ENCODE data around the gene RSPH3. TPM values are rescaled to one million over a fixed set of nuclear protein-coding genes. Genes with fewer than 3 reads are reported as not detected.
A peak's percentile ranks its signal among the peaks of the same experiment; 100 is the strongest.

Gene RSPH3
- total and polyA plus RNA-seq, 2 donors from 2014 or later = 5.5 to 20.2 TPM

GRCh38 chr6:159008656-159009288, 8.8 kb upstream of the RSPH3 start:
- intact Hi-C loops (cut with DNase I) = loop anchor here (10.0 kb wide), 1 partner anchor 126 kb away; no protein-coding TSS in a partner anchor
- H3K27ac ChIP-seq (ENCODE audit: low read depth in 2 of 2, low read length in 2 of 2) = no peak overlapping the region
- H3K27me3 ChIP-seq (ENCODE audit: control insufficient read depth, insufficient read depth, low read length) = no peaks in the 10 kb centered on the region
- no peak overlapping the region for H3K9ac ChIP-seq (ENCODE audit: low read length in 3 of 3)
- peak; percentile 47 for TF ChIP-seq CTCF (IDR thresholded peaks at IDR 0.05; ENCODE audit: borderline replicate concordance, extremely low read depth, insufficient read depth)
- DNase-seq (peak in 2 of 5 donors; percentile 40 to 54), FAIRE-seq (no peak)
- H3K36me3 ChIP-seq (ENCODE audit: control insufficient read depth in 2 of 3, insufficient read depth in 3 of 3, low read length in 3 of 3) = no peaks in the 10 kb centered on the region
- no peaks in the 10 kb centered on the region for H3K9me3 ChIP-seq (ENCODE audit: control insufficient read depth in 2 of 3, insufficient read depth in 1 of 3, low read length in 3 of 3)
- H3K4me3 ChIP-seq (ENCODE audit: low read length in 3 of 3) = no peak overlapping the region
- H3K4me1 ChIP-seq (ENCODE audit: control insufficient read depth in 2 of 3, insufficient read depth in 2 of 3, low read depth in 1 of 3, low read length in 3 of 3) = no peaks in the 10 kb centered on the region

DNA sequence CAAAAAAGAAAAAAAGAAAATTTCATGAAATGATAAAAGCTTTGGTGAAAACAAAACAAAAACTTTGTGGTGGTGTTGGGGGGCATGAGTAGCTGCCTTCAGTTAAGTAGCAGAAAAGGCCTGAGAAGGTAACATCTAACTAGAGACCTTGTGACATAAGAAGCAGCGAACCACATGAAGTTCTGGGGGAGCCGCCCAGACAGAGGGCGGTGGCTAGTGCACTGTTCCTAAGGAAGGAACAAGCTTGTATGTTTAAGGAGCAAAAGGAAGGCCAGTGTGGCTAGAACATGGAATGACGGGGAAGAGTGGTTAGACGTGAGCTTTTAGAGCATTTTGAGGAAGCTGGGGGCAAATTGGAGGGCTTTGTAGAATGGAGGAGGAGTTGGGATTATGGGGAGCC, 7.5 kb upstream of the RSPH3 start:
- Histone ChIP-seq H3K9me3 (ENCODE audit: control insufficient read depth in 2 of 3, insufficient read depth in 1 of 3, low read length in 3 of 3) (no peaks in the 10 kb centered on the region), H3K27me3 (ENCODE audit: control insufficient read depth, insufficient read depth, low read length) (no peaks in the 10 kb centered on the region), H3K36me3 (ENCODE audit: control insufficient read depth in 2 of 3, insufficient read depth in 3 of 3, low read length in 3 of 3) (no peaks in the 10 kb centered on the region), H3K4me3 (ENCODE audit: low read length in 3 of 3) (no peak overlapping the region), H3K4me1 (ENCODE audit: control insufficient read depth in 2 of 3, insufficient read depth in 2 of 3, low read depth in 1 of 3, low read length in 3 of 3) (no peaks in the 10 kb centered on the region), H3K27ac (ENCODE audit: low read depth in 2 of 2, low read length in 2 of 2) (no peak overlapping the region), H3K9ac (ENCODE audit: low read length in 3 of 3) (no peak overlapping the region)
- TF ChIP-seq CTCF (IDR thresholded peaks at IDR 0.05; ENCODE audit: borderline replicate concordance, extremely low read depth, insufficient read depth) = no peak
- no peak for DNase-seq
- FAIRE-seq = no peak
- intact Hi-C loops (cut with DNase I) = loop anchor here (10.0 kb wide), 1 partner anchor 127 kb away; no protein-coding TSS in a partner anchor

DNA sequence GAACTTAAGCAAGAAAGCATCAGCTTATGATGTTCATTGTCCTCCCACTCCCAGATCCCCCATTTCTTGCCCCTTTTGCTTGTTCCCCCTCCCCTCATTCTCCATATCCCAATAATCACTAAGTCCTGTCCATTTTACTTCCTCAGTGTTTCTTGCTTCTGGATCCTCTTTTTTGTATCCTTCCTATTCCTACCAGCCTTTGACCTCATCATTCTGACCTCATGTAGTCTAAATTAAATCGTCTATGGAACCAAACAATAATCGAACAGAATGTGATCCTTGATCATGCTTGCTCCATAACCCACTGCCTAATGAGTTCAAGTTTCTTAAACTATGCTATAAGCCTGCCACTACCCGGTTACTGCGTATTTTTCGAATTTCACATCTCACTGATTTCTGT, 5.4 kb upstream of the RSPH3 start:
- no peak overlapping the region for H3K4me3 ChIP-seq (ENCODE audit: low read length in 3 of 3)
- H3K9ac ChIP-seq (ENCODE audit: low read length in 3 of 3) = no peak overlapping the region
- no peaks in the 10 kb centered on the region for H3K36me3 ChIP-seq (ENCODE audit: control insufficient read depth in 2 of 3, insufficient read depth in 3 of 3, low read length in 3 of 3)
- DNase-seq (no peak), FAIRE-seq (no peak)
- H3K27me3 ChIP-seq (ENCODE audit: control insufficient read depth, insufficient read depth, low read length) = no peaks in the 10 kb centered on the region
- H3K27ac ChIP-seq (ENCODE audit: low read depth in 2 of 2, low read length in 2 of 2) = no peak overlapping the region
- intact Hi-C loops (cut with DNase I) = loop anchor here (10.0 kb wide), 1 partner anchor 129 kb away; no protein-coding TSS in a partner anchor
- H3K9me3 ChIP-seq (ENCODE audit: control insufficient read depth in 2 of 3, insufficient read depth in 1 of 3, low read length in 3 of 3) = no peaks in the 10 kb centered on the region
- no peak for TF ChIP-seq CTCF (IDR thresholded peaks at IDR 0.05; ENCODE audit: borderline replicate concordance, extremely low read depth, insufficient read depth)
- no peaks in the 10 kb centered on the region for H3K4me1 ChIP-seq (ENCODE audit: control insufficient read depth in 2 of 3, insufficient read depth in 2 of 3, low read depth in 1 of 3, low read length in 3 of 3)

All from kidney (tissue), 14 donors.